Measurements from ENCODE around the gene FMN2.

DNA sequence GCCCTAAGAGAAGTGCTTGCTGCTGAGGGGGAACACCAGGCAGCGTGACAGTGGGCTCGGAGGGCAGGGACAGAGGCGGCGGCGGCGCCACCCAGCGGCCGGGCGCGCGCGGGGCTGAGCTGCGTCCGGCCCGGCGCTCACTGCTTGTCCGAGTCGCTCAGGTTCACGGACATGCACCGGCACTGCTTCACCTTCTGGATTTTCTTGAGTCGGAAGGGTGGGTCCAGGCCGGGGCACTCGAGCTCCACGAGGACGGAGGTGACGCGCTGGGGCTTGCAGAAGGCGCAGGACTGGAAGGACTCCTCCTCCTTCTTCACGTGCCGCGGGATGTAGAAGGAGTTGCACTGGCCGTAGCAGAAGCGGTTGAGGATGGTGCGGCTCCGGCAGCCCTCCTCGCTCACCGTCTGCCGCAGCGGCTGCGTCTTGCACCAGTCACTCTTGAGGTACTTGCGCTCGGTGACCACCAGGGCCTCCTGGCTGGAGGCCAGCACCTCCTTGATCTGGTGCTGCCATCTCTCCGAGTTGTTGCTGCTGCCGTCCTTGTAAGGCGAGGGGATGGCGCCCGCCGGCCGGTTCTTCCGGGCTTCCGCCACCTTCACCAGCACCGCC, 401.3 kb downstream of the FMN2 start:
- TF ChIP-seq, protein P1, sequence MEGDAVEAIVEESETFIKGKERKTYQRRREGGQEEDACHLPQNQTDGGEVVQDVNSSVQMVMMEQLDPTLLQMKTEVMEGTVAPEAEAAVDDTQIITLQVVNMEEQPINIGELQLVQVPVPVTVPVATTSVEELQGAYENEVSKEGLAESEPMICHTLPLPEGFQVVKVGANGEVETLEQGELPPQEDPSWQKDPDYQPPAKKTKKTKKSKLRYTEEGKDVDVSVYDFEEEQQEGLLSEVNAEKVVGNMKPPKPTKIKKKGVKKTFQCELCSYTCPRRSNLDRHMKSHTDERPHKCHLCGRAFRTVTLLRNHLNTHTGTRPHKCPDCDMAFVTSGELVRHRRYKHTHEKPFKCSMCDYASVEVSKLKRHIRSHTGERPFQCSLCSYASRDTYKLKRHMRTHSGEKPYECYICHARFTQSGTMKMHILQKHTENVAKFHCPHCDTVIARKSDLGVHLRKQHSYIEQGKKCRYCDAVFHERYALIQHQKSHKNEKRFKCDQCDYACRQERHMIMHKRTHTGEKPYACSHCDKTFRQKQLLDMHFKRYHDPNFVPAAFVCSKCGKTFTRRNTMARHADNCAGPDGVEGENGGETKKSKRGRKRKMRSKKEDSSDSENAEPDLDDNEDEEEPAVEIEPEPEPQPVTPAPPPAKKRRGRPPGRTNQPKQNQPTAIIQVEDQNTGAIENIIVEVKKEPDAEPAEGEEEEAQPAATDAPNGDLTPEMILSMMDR (IDR thresholded peaks at IDR 0.05): peak in 2 of 6 experiments; percentile 4 to 8
- TF ChIP-seq POLR2A (IDR thresholded peaks at IDR 0.05): no peak

Data from Peyer's patch (tissue), 4 donors.